Suprapubic skin (tissue), 4 donors: ENCODE measurements around the gene NEK8. TPM values are rescaled to one million over a fixed set of nuclear protein-coding genes. Genes with fewer than 3 reads are reported as not detected.

Experiments
- DNase-seq, 2 donors: peaks; one replicate each; pipeline ENCODE4 v3.0.0-alpha.2; 2019; ENCODE audit warnings: low spot score in 2 of 2
- H3K27ac ChIP-seq: fragments of 200-600 bp; sonication (generic); one replicate; pipeline ENCODE4 v1.5.1; 2019
- H3K27me3 ChIP-seq: fragments of 200-600 bp; sonication (generic); one replicate; pipeline ENCODE4 v1.5.1; 2019
- H3K36me3 ChIP-seq: fragments of 200-600 bp; sonication (generic); one replicate; pipeline ENCODE4 v1.5.1; 2019
- H3K4me1 ChIP-seq: fragments of 200-600 bp; sonication (generic); one replicate; pipeline ENCODE4 v1.5.1; 2019
- H3K4me3 ChIP-seq: fragments of 200-600 bp; sonication (generic); one replicate; pipeline ENCODE4 v1.5.1; 2019; ENCODE audit warnings: mild to moderate bottlenecking
- H3K9me3 ChIP-seq: fragments of 200-600 bp; sonication (generic); one replicate; pipeline ENCODE4 v1.5.1; 2019
- EP300 ChIP-seq: sonication (generic); formaldehyde crosslinking; IDR thresholded peaks from one replicate; pipeline ENCODE4 v1.6.1; 2017; ENCODE audit warnings: antibody characterized with exemption
- POLR2A ChIP-seq, 2 donors: fragments of 450-650 bp; IDR thresholded peaks; one replicate each; pipeline ENCODE4 v1.6.1; 2017; ENCODE audit warnings: antibody characterized with exemption in 2 of 2, mild to moderate bottlenecking in 2 of 2, moderate library complexity in 2 of 2
- POLR2AphosphoS5 ChIP-seq, 3 donors: sonication (generic); formaldehyde crosslinking; IDR thresholded peaks; one replicate each; pipeline ENCODE4 v1.6.1; 2017; ENCODE audit warnings: antibody characterized with exemption in 3 of 3
- WGBS: methylation state at CpG from one replicate; pipeline ENCODE4 v1.1.5; 2018; 5-methylcytosine and 5-hydroxymethylcytosine counted together
- total RNA-seq, 4 donors: library from RNA; depleted of rRNA; stranded (reverse); fragments of >200 nt; gene quantifications; one replicate each; pipeline ENCODE4 v1.1.0, GENCODE V29; 2016
- TF ChIP-seq, protein P1 (sequence below), 2 donors: fragments of 200-600 bp in 1 of 2; fragments of 450-650 bp in 1 of 2; sonication (generic) in 1 of 2; IDR thresholded peaks; one replicate each; pipeline ENCODE4 v1.5.1; 2016 to 2019; ENCODE audit warnings: antibody characterized with exemption in 2 of 2, mild to moderate bottlenecking in 1 of 2, moderate library complexity in 1 of 2

NEK8 gene
- total RNA-seq, 4 donors from 2014 or later = 1.9 to 8.1 (median 6.0) TPM

DNA sequence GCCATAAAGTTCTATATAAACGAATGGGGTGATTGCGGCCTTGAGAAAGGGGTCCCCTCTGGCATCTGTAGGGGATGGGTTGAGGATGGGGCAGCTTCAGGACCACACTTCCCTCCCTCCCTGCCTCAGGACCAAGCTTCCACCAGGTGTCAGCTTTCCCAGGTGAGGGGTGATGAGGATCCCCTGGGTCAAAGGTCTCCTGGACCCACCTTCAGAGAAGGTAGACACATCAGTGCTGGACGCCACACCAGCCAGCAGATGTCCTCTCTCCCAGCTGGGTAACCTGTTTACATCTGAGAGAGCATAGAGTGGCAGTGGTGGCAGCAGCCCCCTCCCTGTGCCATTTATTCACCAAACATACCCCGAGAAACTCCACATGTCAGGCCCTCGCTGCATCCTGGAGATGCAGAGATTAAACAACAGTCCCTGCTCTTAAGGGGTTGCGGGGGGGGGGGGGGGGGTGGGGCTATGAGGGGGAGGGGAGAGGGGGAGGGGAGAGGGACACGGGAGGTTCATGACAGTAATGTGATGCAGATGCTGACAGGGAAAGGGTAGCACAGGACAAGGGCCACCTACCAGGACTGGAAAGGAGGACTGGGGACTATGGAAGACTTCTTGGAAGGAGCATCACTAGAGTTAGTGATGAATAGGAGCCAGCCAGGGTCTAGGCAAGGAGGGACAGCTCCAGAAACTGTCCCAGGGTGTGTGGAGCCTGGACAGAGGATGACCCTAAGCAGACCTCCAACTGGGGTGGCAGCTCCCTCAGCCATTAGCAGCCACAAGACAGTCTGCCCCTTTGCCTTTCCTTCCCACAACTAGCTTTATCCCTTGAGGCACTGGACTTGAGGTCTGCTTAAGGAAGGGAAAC lies 21.9 kb upstream of the NEK8 start:
- WGBS = 73% methylated on average over 5 of the region's 7 CpGs
- H3K4me1 ChIP-seq = peaks cover 15% of the 10 kb centered on the region
- no peaks in the 10 kb centered on the region for H3K27me3 ChIP-seq
- DNase-seq = no peak
- H3K27ac ChIP-seq = no peak overlapping the region
- TF ChIP-seq, protein P1, sequence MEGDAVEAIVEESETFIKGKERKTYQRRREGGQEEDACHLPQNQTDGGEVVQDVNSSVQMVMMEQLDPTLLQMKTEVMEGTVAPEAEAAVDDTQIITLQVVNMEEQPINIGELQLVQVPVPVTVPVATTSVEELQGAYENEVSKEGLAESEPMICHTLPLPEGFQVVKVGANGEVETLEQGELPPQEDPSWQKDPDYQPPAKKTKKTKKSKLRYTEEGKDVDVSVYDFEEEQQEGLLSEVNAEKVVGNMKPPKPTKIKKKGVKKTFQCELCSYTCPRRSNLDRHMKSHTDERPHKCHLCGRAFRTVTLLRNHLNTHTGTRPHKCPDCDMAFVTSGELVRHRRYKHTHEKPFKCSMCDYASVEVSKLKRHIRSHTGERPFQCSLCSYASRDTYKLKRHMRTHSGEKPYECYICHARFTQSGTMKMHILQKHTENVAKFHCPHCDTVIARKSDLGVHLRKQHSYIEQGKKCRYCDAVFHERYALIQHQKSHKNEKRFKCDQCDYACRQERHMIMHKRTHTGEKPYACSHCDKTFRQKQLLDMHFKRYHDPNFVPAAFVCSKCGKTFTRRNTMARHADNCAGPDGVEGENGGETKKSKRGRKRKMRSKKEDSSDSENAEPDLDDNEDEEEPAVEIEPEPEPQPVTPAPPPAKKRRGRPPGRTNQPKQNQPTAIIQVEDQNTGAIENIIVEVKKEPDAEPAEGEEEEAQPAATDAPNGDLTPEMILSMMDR (IDR thresholded peaks at IDR 0.05) = no peak
- TF ChIP-seq POLR2AphosphoS5 (IDR thresholded peaks at IDR 0.05) (no peak), EP300 (no peak), POLR2A (IDR thresholded peaks at IDR 0.05) (no peak)
- H3K36me3 ChIP-seq = peaks cover 36% of the 10 kb centered on the region
- no peak overlapping the region for H3K4me3 ChIP-seq
- no peaks in the 10 kb centered on the region for H3K9me3 ChIP-seq

DNA sequence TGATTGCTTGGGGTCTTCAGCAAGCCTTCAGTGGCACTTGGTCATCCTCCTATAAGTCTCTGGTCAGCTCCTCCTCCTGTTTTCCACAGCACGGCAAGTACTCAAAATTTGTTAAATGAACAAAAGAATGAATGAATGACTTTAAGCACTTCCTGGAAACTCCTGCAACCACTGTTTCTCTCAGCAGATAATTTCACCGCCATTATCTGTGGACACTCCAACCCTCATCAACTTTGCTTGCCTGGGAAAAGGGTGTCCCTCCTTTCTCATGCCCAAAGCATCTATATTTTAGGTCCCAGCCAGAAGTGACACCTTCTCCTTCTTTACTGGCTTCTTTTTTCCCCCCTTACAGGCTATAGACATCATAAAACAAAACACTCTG lies 21.3 kb upstream of the NEK8 start:
- TF ChIP-seq, protein P1 (IDR thresholded peaks at IDR 0.05) = no peak
- TF ChIP-seq EP300 (no peak), POLR2AphosphoS5 (IDR thresholded peaks at IDR 0.05) (no peak), POLR2A (IDR thresholded peaks at IDR 0.05) (no peak)
- H3K36me3 ChIP-seq = peaks cover 29% of the 10 kb centered on the region
- H3K4me1 ChIP-seq = peaks cover 21% of the 10 kb centered on the region
- no peak overlapping the region for H3K4me3 ChIP-seq
- no peaks in the 10 kb centered on the region for H3K9me3 ChIP-seq
- DNase-seq = no peak
- WGBS = 84% methylated on average over 2 of the region's 2 CpGs
- no peaks in the 10 kb centered on the region for H3K27me3 ChIP-seq
- no peak overlapping the region for H3K27ac ChIP-seq

DNA sequence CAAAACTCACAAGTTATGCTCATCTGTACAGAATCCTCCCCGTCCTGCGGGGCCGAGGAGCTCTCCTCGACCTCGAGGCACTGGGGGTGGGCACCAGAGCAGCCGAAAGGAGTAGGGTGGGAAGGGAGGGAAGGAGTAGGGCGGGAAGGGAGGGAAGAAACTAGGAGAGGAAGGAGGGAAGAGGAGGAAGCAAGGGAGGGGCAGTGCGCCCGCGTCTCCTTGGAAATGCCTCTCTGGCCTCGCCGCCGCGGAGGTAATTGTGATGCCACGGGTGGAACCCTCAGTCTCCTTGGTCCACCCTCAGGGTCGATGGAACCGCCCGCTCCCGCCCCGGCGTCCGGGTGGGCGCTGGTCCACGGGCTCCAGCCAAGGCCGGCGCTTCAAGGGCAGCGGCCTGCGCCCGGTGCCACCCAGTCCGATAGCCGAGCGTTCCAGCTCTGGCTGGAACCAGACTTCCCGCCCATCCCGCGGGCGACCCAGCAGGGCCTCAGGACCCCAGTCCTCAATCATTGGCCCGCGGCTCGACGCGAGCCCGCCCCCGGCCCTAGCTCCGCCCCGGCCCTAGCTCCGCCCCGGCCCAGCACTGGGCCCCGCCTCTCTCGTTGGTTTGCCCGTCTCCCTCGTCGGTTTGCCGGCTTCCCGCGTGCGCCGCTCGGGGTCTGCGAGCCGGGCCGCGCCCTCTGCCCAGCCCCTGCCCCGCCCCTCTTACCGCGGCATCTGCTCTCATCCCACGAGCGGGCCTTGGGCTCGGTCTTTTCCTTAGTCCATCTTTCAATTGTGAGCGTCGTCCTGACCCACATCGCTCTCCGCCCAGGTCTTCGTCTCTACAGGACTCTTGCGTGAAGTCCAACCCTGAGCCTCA lies 17.5 kb upstream of the NEK8 start:
- peak overlapping the region; percentile 82 for H3K4me3 ChIP-seq
- TF ChIP-seq POLR2AphosphoS5 (IDR thresholded peaks at IDR 0.05) (peak in 2 of 3 donors; percentile 6 to 25), POLR2A (IDR thresholded peaks at IDR 0.05) (peak in 1 of 2 donors; percentile 29), EP300 (no peak)
- TF ChIP-seq, protein P1 (IDR thresholded peaks at IDR 0.05) = no peak
- 0% methylated on average over 38 of the region's 74 CpGs for WGBS
- no peaks in the 10 kb centered on the region for H3K27me3 ChIP-seq
- peak; percentile 91 to 93 for DNase-seq
- no peaks in the 10 kb centered on the region for H3K9me3 ChIP-seq
- peaks cover 23% of the 10 kb centered on the region for H3K36me3 ChIP-seq
- H3K27ac ChIP-seq = peak overlapping the region; percentile 91
- peaks cover 30% of the 10 kb centered on the region for H3K4me1 ChIP-seq

DNA sequence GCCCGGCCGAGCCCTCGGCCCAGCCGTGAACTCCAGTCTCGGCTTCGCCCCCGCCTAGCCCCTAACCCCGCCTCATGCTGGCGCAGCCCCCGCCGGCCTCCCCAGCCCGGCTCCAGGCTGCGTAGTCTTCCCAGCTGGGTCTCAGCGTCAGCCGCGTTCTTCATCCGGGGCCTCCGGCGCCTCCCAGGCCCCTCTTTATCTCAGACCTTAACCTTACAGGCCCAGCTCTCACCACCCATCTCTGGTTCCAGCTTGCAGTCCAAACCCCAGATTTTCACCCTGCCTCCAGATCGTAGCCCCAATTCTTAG lies 16.9 kb upstream of the NEK8 start, which contains the start of gene PROCA1:
PROCA1 (minus strand) TSS at position 166 of the 309 bp plus-strand sequence. CDS start 228 bp downstream, outside the sequence.
- DNase-seq = no peak
- Histone ChIP-seq H3K27ac (peak within 1 kb of the TSS; percentile 91), H3K4me3 (peak within 1 kb of the TSS; percentile 82), H3K9me3 (no peaks in the 10 kb centered on the region), H3K27me3 (no peaks in the 10 kb centered on the region), H3K36me3 (peaks cover 23% of the 10 kb centered on the region), H3K4me1 (peaks cover 36% of the 10 kb centered on the region)
- TF ChIP-seq EP300 (no peak), POLR2AphosphoS5 (IDR thresholded peaks at IDR 0.05) (no peak), POLR2A (IDR thresholded peaks at IDR 0.05) (no peak)
- TF ChIP-seq, protein P1 (IDR thresholded peaks at IDR 0.05) = no peak
- 1% methylated on average over 16 of the region's 20 CpGs for WGBS
